IMR-90 (cell line): ENCODE results near the gene CPNE4.

Experiments
- BHLHE40 ChIP-seq: fragments of 150-350 bp; IDR thresholded peaks from 2 replicates; pipeline ENCODE4 v1.6.1; 2016; ENCODE audit warnings: mild to moderate bottlenecking, low read depth, low read length
- CEBPB ChIP-seq: IDR thresholded peaks from 2 replicates; pipeline ENCODE4 v1.6.1; 2012; ENCODE audit warnings: low read depth, low read length, improper control_type of control experiment
- CHD1 ChIP-seq: IDR thresholded peaks from 2 replicates; pipeline ENCODE4 v1.6.1; 2012; ENCODE audit warnings: low read depth, low read length, improper control_type of control experiment
- CTCF ChIP-seq: conservative IDR thresholded peaks from 2 replicates; pipeline ENCODE4 v1.5.1; 2012; ENCODE audit warnings: mild to moderate bottlenecking, low read depth, low read length, improper control_type of control experiment
- FOS ChIP-seq: fragments of 150-350 bp; IDR thresholded peaks from 2 replicates; pipeline ENCODE4 v1.6.1; 2016; ENCODE audit warnings: low read depth, low read length
- MAFK ChIP-seq: IDR thresholded peaks from 2 replicates; pipeline ENCODE4 v1.6.1; 2012; ENCODE audit warnings: low read depth, low read length, improper control_type of control experiment
- MXI1 ChIP-seq: IDR thresholded peaks from 2 replicates; pipeline ENCODE4 v1.6.1; 2012; ENCODE audit warnings: low read depth, mild to moderate bottlenecking, low read length, moderate library complexity, borderline replicate concordance
- NFE2L2 ChIP-seq: fragments of 150-350 bp; IDR thresholded peaks from 2 replicates; pipeline ENCODE4 v1.6.1; 2016; ENCODE audit warnings: low read depth, mild to moderate bottlenecking, low read length
- POLR2A ChIP-seq: IDR thresholded peaks from 2 replicates; pipeline ENCODE4 v1.6.1; 2012; ENCODE audit warnings: mild to moderate bottlenecking, low read depth, low read length
- RAD21 ChIP-seq: IDR thresholded peaks from 2 replicates; pipeline ENCODE4 v1.6.1; 2012; ENCODE audit warnings: low read length, improper control_type of control experiment
- RFX5 ChIP-seq: IDR thresholded peaks from 2 replicates; pipeline ENCODE4 v1.8.0; 2012; ENCODE audit warnings: low read depth, mild to moderate bottlenecking, low read length, moderate library complexity
- SMC3 ChIP-seq: fragments of 150-350 bp; IDR thresholded peaks from 2 replicates; pipeline ENCODE4 v1.6.1; 2016; ENCODE audit warnings: low read depth, mild to moderate bottlenecking, antibody characterized with exemption, low read length, moderate library complexity
- USF2 ChIP-seq: fragments of 150-350 bp; IDR thresholded peaks from 2 replicates; pipeline ENCODE4 v1.6.1; 2017; ENCODE audit warnings: mild to moderate bottlenecking, antibody characterized with exemption, low read length, low read depth
- TF ChIP-seq, protein P1 (sequence below): fragments of 150-350 bp; IDR thresholded peaks from 2 replicates; pipeline ENCODE4 v1.6.1; 2016; ENCODE audit warnings: low read depth, mild to moderate bottlenecking, low read length, moderate library complexity, borderline replicate concordance

DNA sequence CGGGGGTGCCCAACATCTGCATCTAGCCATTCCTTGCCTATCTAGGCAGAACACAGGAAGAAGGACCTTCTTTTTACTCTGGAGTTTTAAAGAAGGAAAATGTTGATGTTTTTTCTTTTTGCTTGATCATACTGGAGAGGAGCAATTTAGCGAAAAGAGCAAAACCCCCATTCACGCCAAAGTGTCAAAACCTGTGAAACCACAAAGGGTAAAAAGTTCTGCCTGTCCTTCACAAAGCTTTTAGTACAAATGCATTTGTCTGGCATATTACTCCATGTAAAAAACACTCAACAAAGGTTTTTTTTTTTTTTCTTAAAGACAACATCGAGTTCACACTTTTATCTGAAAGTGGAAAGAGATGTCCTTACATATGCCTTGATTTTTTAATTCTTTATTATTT is 317.9 kb downstream of the CPNE4 start:
- no peak for TF ChIP-seq CTCF
- no peak for TF ChIP-seq MAFK
- TF ChIP-seq POLR2A = no peak
- TF ChIP-seq SMC3 = no peak
- TF ChIP-seq CEBPB = no peak
- TF ChIP-seq RAD21 = no peak
- TF ChIP-seq, protein P1, sequence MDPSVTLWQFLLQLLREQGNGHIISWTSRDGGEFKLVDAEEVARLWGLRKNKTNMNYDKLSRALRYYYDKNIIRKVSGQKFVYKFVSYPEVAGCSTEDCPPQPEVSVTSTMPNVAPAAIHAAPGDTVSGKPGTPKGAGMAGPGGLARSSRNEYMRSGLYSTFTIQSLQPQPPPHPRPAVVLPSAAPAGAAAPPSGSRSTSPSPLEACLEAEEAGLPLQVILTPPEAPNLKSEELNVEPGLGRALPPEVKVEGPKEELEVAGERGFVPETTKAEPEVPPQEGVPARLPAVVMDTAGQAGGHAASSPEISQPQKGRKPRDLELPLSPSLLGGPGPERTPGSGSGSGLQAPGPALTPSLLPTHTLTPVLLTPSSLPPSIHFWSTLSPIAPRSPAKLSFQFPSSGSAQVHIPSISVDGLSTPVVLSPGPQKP = no peak
- no peak for TF ChIP-seq BHLHE40
- no peak for TF ChIP-seq USF2
- TF ChIP-seq NFE2L2 = no peak
- no peak for TF ChIP-seq CHD1
- no peak for TF ChIP-seq MXI1
- TF ChIP-seq RFX5 = no peak
- TF ChIP-seq FOS = no peak
